Measurements from ENCODE around the gene OPRD1.

- TF ChIP-seq CTCF (conservative IDR thresholded peaks at IDR 0.05; ENCODE audit: low read length) (no peak), EZH2phosphoT487 (IDR thresholded peaks at IDR 0.05; ENCODE audit: borderline replicate concordance, low read depth, low read length) (no peak)
Observed at GRCh38 chr1:28888915-28889314, 76.9 kb downstream of the OPRD1 start.

Data from OCI-LY7 (cell line).